GM21360 (cell line): ENCODE results near the gene GYPB.
"Not testable (repeated sequence)": the region's sequence is repeated elsewhere in the genome, so short reads cannot be mapped to it uniquely, and the experiment has no call there.

Experiments
- ATAC-seq: cut with Tn5 transposase; IDR thresholded peaks from one replicate; pipeline ENCODE4 v1.9.1; 2021; ENCODE audit warnings: mild to moderate bottlenecking, moderate library complexity; ENCODE audit not compliant: unreplicated experiment

The GYPB gene

DNA sequence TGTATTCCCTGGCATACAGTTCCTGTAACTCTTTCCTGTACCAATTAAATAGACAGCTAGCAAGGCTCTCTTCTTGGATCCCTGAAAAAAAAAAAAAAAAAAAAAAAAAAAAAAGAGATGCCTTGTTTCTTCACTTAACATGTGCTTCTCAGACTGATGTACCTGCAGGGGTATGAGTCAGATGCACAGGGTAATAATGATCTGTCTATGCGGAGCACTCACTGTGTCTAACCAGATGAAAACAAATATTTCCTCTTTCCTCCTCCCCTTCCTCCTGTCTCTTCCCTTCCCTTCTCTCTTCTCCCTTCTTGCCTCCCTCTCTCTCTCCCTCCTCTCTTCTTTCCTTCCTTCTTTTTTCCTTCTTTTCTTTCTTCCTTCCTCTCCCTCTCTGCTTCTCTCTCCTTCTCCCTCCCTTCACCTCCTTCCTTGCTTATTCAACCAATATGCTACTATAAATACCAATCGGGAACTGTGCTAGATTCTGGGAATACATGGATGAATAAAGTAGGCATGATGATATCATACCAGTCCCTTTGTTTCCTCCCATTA, 3.0 kb downstream of the GYPB start:
- ATAC-seq = not testable (repeated sequence)

DNA sequence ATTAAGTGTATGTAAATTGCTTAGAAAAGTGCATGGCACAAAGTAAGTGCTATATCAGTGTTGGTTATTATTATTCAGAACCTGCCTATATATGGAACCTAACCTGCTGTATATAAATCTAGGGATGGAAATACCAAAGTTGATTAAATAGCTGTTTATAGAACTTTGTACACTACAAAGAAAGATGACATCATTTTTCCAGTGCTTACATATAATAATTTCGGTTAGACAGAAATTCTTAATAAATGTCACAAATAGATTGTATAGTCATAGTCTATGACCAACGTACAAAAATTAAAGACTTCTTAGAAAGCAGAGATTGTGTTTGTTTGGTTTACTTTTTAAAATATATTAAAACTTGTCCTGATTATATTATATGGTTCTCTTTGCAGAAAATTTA, 4.4 kb downstream of the GYPB start:
- no peak for ATAC-seq

DNA sequence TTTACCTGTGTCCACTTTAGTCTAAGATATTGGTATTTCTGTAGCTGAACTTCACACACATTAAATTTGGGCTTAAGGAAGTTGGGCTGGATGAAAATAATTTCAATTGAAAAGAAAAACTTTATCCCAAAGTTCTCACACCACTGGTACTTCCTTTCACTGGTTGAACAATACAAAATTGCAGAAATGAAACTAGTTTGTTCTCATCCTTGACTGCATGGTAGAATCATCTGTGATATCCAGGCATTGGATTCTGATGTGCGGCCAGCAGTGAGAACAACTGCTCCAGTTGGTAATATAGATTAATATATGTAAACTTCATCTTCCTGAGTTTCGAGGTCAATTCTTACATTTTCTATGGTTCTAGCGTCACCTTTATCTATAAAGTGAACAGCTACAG, 10.6 kb downstream of the GYPB start:
- ATAC-seq = not testable (repeated sequence)

DNA sequence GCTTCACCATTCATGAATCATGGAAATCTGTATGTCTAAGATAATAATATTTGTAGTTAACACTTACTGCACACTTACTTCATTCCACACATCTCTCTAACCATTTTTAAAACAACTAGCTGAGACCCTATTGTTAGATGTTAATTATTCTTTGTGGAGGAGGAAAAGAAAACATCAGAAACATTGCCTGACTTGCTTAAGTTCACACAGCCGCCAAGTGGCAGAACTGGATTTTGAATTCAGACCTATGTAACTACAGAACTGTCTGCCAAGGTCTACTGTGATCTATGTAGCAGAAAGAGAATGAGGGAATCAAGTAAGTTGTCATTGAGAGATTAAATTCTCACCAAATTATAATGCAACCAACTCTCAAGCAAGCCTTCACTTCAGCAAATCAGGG, 11.2 kb downstream of the GYPB start:
- not testable (repeated sequence) for ATAC-seq

DNA sequence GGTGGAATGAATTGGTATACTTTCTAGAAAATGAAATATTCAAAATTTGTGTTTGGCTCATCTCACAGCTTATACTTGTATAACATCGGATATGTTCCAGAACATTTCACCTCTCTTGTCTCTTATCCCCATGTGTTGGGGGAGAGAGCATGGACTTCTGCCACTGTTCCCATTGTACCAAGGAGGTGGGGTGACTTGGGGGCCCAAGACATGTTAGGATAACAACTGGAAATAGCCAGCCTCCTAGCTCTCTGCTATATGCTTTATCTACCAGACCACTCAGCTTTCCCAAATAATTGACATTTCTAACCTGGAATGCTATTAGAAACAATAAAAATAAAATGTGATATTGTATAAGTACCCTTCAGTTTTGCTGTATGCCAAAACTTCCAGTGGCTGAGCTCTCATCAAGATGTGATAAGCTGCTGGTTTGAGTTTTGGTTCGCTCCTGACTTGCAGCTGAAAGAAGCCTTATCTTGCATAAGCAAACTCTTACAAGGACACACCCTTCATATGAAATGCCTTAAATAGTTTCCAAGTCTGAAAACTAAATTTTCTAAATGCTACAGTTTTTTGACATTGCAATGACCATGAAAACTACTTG, 12.9 kb downstream of the GYPB start:
- ATAC-seq = not testable (repeated sequence)

DNA sequence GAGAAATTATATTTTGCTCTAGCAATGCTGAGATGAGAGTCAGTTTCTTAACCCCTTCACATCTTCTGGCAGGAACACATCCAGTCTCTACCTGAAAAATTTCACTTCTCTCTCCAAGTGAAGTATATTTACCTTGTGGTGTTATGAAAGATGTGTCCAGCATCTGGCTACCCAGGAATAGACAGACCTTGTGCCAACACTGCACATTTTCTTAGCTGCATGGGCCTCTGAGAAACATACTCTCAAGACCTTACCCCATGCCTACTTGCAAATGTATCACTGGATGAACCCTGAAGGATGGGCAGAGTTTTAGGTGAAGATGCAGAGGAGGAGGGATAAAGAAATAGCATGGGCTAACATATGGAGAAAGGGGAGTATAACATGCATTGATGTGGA, 13.6 kb downstream of the GYPB start:
- not testable (repeated sequence) for ATAC-seq

DNA sequence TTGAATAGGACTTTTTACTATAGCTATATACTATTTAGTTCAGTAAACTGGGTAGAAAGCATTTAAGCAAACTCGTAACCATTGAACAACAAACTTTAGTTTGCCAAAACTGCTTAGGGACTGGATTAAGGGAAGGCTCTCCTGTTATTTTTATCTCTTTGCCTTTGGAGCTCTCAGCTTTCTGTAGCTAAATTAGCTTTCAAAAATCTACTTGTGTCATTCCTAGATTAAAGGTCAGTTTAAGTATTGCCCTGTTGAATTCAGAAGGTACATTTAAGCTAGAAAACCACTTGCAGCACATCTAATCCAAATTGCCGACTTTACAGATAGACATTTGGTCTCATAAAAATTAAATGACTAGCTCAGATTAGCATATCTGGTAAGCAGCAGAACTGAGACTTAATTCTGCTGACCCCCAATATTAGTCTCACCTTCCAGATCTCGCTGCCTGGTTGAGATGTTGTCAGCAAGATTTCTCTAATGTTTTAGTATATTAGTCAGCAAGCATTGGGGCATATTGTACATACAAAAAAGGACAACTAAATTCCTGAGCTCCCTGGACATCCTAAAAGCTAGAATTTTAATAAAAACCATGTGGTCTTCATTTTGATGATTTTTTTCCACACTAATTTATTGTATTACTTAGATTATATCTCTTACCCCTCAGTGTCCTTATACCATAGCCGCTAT, 14.2 kb downstream of the GYPB start:
- not testable (repeated sequence) for ATAC-seq

DNA sequence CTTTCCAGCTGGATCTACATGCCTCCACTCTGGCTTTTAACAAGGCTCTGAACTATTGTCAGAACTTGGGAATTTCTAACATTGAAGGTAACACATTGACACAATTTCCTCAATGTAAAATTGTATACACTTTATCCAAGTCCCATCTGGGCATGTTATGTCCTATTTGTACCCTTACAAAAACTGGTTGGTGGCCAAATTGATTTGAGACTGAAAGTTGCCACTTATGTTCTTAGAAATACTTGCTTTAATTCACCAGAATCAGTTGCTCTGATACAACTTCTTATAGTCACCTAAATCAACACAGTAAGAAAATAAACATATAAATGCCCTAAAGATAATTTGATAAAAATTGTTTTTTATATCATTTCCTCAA, 15.3 kb downstream of the GYPB start:
- not testable (repeated sequence) for ATAC-seq

DNA sequence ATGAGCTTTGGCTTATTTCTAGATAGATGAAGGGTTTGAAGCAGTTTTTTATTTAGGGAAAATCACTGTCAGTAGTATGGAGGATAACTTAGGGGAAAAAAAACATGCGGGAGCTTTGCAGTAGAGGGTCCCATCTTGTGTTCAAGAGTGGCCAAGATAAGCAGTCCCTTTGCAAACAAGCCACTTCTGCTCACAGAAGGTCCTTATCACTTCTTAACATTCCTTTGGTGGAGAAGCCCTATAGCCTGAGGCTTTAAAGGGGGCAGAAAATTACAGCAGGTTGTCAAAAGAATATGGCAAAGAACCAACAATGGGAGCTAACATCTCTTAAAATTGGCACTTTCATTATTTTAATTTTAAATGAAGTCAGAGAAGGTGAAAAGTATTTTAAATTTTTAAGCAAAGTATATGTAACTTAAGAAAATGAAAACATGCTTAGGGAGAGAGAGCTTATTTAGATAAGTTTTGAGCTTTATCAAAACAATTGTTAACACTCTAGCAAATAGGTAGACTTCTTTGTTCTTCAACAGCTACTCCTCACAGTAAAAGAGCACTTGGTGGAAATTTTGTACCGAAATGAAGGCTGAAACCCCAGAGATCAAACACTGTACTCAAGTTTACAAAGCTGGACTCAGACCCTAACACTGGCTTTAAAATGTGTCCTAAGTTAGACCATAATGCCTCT, 15.8 kb downstream of the GYPB start:
- not testable (repeated sequence) for ATAC-seq

DNA sequence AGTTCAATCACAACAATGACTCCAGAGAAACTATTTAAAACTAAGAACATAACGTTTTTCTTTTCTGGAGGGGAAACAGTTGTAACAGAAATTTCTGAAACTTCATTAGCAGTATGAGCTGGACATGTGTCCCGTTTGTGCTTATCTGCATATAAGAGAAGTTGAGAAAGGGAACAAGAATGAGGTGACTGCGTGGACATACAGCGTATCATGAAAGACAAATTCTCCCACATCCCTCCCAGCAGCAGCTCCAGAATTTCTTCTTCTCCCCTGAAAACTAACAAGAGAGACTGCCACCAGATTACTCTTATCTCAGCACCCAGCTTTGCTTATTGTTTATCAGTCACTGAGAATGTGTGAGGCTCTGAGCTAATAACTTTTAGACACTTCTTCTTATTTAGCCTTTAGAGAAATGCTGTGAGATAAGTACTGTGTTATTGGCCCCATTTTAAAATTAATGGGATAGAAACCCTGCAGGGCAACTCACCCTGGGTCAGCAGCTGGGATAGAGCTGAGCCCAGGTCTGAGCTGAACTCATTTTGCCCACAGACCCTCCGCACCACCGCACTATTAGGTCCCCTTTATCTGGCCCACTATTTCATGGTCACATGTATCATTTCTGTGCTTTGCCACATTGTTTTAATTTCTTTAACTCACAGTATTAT, 18.7 kb downstream of the GYPB start:
- ATAC-seq = not testable (repeated sequence)

DNA sequence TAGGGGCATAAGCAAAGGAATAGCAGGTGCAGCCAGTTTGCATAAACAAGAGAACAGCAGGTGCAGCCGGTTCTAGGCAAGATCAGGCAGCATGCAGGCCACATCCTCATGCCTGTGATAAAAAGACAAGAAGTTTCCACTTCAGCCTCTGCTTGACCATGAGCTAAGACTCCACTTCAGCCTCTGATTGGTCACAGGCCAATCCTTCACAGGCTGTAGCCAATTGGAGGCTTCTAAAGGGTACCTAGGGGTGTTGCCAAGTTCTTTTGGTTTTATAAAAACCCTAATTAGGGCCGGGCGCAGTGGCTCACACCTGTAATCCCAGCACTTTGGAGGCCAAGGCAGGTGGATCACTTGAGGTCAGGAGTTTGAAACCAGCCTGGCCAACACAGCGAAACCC, 23.0 kb downstream of the GYPB start:
- not testable (repeated sequence) for ATAC-seq

DNA sequence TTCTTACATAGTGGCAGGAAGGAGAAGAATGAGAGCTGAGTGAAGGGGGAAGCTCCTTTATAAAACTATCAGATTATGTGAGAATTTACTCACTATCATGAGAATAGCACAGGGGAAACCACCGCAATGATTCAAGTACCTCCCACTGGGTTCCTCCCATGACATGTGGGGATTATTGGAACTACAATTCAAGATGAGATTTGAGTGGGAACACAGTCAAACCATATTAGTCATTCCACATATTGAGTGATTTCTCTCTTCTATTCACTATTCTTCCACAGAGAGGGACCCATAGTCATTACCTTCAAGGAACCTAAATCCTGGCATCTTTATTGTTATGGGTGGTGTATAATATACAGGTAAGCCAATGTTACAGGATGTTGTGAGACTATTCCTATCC, 27.4 kb downstream of the GYPB start:
- not testable (repeated sequence) for ATAC-seq

DNA sequence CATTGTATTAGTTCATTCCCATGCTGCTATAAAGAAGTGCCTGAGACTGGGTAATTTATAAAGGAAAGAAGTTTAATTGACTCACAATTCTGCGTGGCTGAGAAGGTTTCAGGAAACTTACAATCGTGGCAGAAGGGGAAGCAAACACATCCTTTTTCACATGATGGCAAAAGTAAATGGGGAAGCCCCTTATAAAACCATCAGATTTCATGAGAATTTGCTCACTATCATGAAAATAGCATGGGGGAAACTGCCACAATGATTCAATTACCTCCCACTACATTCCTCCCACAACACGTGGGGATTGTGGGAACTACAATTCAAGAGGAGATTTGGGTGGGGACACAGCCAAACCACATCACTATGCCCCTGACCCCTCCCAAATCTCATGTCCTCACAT, 28.5 kb downstream of the GYPB start:
- ATAC-seq = not testable (repeated sequence)

DNA sequence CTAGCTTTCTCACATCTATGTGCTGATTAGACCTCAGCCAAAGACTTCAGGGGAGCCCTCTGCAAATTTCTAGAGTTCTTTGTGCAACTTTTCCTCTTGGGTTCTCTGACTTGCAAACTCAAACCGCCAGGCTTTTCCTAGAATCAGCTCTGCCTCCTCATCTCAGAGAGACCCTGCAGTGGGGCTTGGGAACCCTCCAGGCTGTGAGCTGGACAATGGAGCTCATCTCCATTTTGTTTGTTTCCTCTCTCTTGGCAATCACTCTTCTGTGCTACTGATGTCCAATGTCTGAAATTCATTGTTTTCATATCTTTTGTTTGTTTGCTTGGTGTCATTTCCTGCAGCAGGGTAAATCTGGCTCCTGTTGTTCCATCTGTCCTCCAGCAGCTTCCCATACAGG, 33.0 kb downstream of the GYPB start:
- no peak for ATAC-seq

DNA sequence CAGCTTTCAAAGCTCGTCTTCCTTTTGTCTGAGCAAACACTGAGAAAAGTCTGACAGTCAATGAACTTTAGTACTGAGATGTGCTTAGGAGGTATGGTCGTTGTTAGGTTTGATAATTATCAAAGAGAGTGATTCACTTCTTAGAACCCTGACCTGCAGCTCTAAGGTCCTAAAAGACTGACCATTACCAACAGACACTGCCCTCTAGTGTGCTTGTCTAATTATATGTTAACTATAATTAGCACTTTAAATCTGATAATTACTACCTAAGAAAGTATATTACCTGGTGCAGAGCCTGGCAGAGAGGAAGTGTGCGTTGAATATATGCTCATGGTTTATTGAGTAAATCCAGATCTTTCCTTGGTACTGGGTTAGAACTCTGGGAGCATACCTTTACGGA, 38.4 kb downstream of the GYPB start:
- not testable (repeated sequence) for ATAC-seq

DNA sequence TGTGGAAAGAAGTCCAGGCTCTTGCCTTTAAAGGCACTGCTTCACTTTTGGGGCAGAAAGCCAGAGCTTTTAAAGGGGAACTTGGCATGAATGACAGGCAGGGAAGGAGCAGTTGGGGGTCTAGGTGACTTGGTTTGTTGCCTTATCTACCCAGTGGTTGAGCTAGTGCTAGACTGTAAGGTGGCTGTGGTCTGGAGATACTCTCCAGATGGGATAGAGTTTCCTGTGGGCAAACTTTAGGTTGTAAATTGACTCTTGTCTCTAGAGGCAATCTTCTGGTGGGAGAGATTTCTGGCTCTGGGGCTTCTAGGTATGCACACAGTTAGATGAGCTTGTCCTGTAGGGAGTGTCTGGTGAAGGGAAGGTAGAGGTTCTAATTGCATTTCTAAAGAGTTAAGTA, 43.7 kb downstream of the GYPB start:
- ATAC-seq = not testable (repeated sequence)

DNA sequence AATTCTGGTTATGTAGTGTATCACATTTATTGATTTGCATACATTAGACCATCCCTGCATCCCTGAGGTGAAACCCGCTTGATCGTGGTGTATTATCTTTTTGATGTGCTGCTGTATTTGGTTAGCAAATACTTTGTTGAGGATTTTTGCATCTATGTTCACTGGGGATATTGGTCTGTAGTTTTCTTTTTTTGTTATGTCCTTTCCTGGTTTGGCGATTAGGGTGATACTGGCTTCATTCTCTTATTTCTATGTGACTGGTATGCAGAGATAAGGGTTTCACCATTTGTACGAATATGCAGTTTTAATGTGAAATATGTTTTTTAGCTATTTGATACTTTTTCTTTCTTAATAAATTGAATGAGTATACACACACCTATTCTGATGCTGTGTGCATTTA, 45.2 kb downstream of the GYPB start:
- not testable (repeated sequence) for ATAC-seq

DNA sequence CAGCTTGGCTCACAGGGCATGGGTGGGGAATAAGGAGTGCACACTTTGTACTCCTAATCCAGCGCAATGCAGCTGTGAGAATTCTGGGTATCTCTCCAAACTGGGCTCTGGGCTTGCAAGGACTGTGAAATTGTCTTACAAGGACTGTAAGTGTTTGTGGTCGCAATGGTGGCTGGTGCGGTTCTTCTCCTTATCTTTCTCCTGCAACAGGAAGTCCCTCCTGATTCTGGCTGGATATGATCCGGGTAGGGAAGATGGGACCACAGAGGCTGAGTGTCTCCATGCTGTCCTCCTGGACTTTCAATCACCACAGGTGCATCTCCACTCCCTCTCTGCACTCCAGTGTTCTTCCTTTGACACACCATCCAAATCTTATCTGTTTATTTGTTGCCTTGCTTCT, 58.1 kb downstream of the GYPB start:
- ATAC-seq = no peak

DNA sequence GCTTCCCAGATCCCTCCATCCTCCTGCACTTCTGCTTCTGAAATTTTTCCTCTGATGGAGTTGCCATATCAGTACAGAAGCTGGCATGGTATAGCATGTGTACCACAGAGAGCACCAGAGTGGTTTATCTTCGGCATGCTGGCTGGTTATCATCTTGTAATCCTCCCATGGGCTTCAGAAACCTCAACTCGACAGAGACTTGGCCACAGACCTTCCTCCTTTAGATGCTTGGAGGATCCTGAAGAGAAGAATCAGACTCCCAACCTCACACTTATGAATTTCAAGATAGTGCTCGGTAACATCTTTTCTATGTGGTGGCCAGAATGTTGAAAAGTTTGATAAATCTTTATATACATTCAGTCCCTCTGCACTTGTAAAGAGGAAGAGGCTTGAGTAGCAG, 63.9 kb downstream of the GYPB start:
- ATAC-seq = not testable (repeated sequence)

DNA sequence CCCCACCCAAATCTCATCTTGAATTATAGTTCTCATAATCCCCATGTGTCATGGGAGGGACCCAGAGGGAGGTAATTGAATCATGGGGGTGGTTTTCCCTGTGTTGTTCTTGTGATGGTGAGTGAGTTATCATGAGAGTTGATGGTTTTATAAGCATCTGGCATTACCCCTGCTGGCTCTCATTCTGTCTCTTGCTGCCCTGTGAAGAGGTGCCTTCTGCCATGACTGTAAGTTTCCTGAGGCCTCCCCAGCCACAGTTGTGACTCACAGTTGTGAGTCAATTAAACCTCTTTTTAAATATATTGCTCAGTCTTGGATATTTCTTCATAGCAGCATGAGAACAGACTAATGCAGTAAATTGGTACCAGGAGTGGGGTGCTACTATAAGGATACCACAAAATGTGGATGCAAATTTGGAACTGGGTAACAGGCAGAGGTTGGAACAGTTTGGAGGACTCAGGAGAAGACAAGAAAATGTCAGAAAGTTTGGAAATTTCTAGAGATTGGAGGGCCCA, 67.7 kb downstream of the GYPB start:
- ATAC-seq = not testable (repeated sequence)

DNA sequence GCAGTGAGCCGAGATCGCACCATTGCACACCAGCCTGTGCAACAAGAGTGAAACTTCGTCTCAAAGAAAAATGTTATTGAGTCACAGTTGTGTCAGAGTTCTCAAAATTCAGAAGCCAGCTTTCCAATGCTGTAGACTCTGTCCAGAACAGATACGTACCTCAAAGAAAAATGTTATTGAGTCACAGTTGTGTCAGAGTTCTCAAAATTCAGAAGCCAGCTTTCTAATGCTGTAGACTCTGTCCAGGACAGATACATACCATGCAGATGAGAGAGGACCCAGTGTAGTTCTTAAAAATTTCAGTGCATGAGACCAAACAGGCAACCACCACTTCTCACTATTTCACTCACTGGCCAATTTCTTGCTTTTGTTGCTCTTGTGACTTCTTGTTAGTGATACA, 68.2 kb downstream of the GYPB start:
- not testable (repeated sequence) for ATAC-seq
